ENCODE measurements around the gene CEMIP.

DNA sequence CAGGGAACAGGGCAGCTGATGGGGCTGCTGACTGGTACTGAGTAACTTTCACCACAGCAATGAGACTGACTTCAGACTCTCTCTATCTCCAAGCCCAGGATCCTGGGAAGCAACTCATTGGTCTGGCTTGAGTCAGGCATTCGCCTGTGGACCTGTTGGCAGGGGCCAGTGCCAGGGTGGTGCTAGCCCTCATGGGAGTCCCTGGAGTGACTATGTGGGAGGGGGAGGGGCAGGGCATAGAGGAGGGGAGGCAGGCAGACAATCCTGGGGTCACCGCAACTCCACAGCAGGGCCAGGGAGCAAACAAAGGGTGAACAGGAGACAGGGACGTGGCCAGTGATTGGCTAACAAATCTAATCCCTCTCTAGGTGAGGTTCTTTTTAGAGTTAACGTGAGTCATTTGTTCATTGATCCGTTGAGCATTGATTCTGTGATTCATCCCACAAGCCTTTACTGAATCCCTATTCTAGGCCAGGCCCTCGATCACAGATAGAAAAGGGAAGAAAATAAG is 71.8 kb downstream of the CEMIP start:
- TF ChIP-seq EZH2 (IDR thresholded peaks at IDR 0.05), result no peak
- TF ChIP-seq, protein P1, sequence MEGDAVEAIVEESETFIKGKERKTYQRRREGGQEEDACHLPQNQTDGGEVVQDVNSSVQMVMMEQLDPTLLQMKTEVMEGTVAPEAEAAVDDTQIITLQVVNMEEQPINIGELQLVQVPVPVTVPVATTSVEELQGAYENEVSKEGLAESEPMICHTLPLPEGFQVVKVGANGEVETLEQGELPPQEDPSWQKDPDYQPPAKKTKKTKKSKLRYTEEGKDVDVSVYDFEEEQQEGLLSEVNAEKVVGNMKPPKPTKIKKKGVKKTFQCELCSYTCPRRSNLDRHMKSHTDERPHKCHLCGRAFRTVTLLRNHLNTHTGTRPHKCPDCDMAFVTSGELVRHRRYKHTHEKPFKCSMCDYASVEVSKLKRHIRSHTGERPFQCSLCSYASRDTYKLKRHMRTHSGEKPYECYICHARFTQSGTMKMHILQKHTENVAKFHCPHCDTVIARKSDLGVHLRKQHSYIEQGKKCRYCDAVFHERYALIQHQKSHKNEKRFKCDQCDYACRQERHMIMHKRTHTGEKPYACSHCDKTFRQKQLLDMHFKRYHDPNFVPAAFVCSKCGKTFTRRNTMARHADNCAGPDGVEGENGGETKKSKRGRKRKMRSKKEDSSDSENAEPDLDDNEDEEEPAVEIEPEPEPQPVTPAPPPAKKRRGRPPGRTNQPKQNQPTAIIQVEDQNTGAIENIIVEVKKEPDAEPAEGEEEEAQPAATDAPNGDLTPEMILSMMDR (IDR thresholded peaks at IDR 0.05), result no peak
- TF ChIP-seq EZH2phosphoT487 (IDR thresholded peaks at IDR 0.05), result no peak

Data from neural progenitor cell (in vitro differentiated cells).